Stimulated activated CD8-positive, alpha-beta memory T cell treated with anti-CD3 and anti-CD28 coated beads, Interleukin-12 subunit alpha, Interleukin-12 subunit beta, amount 100 ng/mL, for 24 hours (primary cell): Measurements from ENCODE around the gene ITSN1.
"Not testable (repeated sequence)": the region's sequence is repeated elsewhere in the genome, so short reads cannot be mapped to it uniquely, and the experiment has no call there.

Source experiments
- DNase-seq: peaks from one replicate; pipeline ENCODE4 v3.0.0-alpha.2; 2020; ENCODE audit errors: extremely low read depth

ITSN1 gene

GRCh38 chr21:33860332-33860879 is 218.1 kb downstream of the ITSN1 start:
- DNase-seq: no peak

- DNase-seq: no peak
Measured at GRCh38 chr21:33861125-33861524, 218.8 kb downstream of the ITSN1 start.

- DNase-seq: not testable (repeated sequence)
Measured at GRCh38 chr21:33863191-33863590, 220.9 kb downstream of the ITSN1 start.

- no peak for DNase-seq
Measured at GRCh38 chr21:33864150-33864549, 221.8 kb downstream of the ITSN1 start.

- DNase-seq: no peak
Measured at GRCh38 chr21:33865176-33865575, 222.9 kb downstream of the ITSN1 start.

- DNase-seq: no peak
Measured at GRCh38 chr21:33865996-33866575, 223.8 kb downstream of the ITSN1 start.

GRCh38 chr21:33866826-33867225 is 224.5 kb downstream of the ITSN1 start:
- no peak for DNase-seq

GRCh38 chr21:33867868-33868267 is 225.6 kb downstream of the ITSN1 start:
- DNase-seq: not testable (repeated sequence)

- DNase-seq: no peak
Measured at GRCh38 chr21:33869873-33870272, 227.6 kb downstream of the ITSN1 start.

- no peak for DNase-seq
Measured at GRCh38 chr21:33870768-33871167, 228.5 kb downstream of the ITSN1 start.

- no peak for DNase-seq
Measured at GRCh38 chr21:33871171-33871570, 228.9 kb downstream of the ITSN1 start.

- no peak for DNase-seq
Measured at GRCh38 chr21:33872881-33873515, 230.7 kb downstream of the ITSN1 start.

GRCh38 chr21:33874161-33874560 is 231.9 kb downstream of the ITSN1 start:
- DNase-seq: no peak

GRCh38 chr21:33875026-33875695 is 232.9 kb downstream of the ITSN1 start:
- no peak for DNase-seq

GRCh38 chr21:33878824-33879223 is 236.5 kb downstream of the ITSN1 start:
- no peak for DNase-seq

GRCh38 chr21:33880626-33881025 is 238.3 kb downstream of the ITSN1 start:
- no peak for DNase-seq

GRCh38 chr21:33881689-33882440 is 239.6 kb downstream of the ITSN1 start:
- DNase-seq: no peak

GRCh38 chr21:33883118-33883517 is 240.8 kb downstream of the ITSN1 start:
- DNase-seq: no peak

GRCh38 chr21:33884376-33885171 is 242.3 kb downstream of the ITSN1 start:
- no peak for DNase-seq

GRCh38 chr21:33885172-33885514 is 242.8 kb downstream of the ITSN1 start:
- no peak for DNase-seq

GRCh38 chr21:33886321-33886720 is 244.0 kb downstream of the ITSN1 start:
- no peak for DNase-seq

- DNase-seq: no peak
Measured at GRCh38 chr21:33890187-33890586, 247.9 kb downstream of the ITSN1 start.
